NK-92 (cell line): ENCODE data around the gene MYO3B.

ENCODE experiments used
- DNase-seq: peaks from one replicate; lab custom pipeline; 2025; ENCODE audit not compliant: unreplicated experiment; lab: John Stamatoyannopoulos, UW

Gene MYO3B

GRCh38 chr2:170159060-170159459 lies 18.9 kb upstream of the MYO3B start:
- DNase-seq = no peak

GRCh38 chr2:170161516-170162270 lies 16.3 kb upstream of the MYO3B start:
- DNase-seq = no peak

- no peak for DNase-seq
Measured at GRCh38 chr2:170162271-170162632, 15.7 kb upstream of the MYO3B start.

- no peak for DNase-seq
Measured at GRCh38 chr2:170163411-170164065, 14.4 kb upstream of the MYO3B start.

GRCh38 chr2:170165129-170165528 lies 12.8 kb upstream of the MYO3B start:
- DNase-seq = no peak

GRCh38 chr2:170166735-170167134 lies 11.2 kb upstream of the MYO3B start:
- no peak for DNase-seq

DNA sequence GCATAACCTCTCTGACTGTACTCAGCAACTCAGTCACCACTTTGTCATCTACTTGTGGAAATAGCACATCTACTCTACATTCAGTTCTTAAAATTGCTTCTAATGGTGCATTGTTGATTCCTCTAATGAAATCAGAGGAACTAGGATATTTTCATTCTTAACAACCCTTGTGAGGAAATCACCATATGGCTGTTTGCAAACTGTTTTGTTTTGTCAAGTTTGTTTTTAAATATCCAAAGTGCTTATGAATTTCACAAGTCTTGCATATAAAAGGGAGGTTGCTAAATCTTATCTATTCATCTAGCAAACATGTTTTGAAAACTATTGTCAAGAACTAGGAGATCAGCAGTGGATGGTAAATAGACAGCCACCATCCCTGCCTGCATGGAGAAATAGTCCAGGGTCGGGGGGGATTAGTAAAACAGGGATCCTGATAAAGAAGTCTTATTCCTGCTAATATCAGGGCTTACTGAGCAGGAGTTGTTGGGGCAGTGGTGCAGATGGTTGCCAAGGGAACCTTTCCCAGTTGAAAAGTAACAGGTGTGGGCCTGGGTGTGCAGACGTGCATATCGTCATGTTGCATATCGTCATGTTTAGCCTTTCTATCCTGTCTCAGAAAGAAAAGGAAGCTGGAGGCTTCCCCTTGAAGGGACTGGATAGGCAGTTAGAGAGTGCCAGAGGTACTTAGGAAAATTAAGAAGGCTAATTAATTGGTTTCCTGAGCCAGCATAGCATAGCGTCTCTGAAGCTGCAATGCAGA lies 7.5 kb upstream of the MYO3B start:
- no peak for DNase-seq

DNA sequence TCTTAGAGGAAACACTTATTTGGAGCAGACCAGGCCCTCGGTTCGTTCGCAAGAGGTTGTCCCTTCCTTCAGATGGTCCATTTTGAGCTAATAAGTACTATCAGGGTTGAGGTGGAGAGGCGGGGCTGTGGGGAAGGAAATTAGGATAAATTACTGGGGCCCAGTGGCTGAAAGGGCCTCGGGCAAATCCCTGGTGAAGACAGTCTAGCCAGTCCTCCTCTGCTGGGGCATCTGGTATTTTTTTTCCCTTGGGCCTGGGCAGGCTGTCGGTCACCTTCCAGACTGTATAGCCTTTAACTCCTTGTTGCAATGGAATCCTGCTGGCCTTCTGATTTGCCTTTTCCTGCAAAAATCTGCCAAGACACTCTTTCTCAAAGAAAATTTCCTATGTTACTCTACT lies 1.7 kb upstream of the MYO3B start:
- DNase-seq = no peak

GRCh38 chr2:170180031-170180566 lies 2.2 kb downstream of the MYO3B start:
- DNase-seq = no peak

- no peak for DNase-seq
Measured at GRCh38 chr2:170181602-170182001, 3.7 kb downstream of the MYO3B start.

DNA sequence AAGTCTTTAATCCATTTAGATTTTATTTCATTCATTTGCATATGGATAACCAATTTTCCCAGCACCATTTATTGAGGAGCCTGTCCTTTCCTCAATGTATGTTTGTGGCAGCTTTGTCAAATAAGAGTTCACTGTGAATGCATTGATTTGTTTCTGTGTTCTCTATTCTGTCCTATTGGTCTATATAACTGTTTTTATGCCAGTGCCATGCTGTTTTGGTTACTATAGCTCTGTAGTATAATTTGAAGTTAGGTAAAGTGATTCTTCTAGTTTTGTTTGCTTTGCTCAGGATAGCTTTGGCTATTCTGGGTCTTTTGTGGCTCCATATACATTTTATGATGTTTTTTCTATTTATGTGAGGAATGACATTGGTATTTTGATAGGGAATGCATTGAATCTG lies 7.4 kb downstream of the MYO3B start:
- DNase-seq = no peak

DNA sequence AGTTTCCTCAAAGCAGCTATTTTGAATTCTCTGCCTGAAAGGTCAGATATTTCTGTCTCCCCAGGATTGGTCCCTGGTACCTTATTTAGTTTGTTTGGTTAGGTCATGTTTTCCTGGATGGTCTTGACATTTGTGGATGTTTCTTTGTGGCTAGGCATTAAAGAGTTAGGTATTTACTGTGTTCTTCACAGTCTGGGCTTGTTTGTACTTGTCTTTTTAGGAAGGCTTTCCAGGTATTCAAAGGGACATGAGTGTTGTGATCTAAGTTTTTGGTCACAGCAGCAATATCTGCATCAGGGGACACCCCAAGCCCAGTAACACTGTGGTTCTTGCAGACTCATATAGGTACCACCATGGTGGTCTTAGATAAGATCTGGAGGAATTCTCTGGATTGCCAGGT lies 11.8 kb downstream of the MYO3B start:
- DNase-seq = no peak

DNA sequence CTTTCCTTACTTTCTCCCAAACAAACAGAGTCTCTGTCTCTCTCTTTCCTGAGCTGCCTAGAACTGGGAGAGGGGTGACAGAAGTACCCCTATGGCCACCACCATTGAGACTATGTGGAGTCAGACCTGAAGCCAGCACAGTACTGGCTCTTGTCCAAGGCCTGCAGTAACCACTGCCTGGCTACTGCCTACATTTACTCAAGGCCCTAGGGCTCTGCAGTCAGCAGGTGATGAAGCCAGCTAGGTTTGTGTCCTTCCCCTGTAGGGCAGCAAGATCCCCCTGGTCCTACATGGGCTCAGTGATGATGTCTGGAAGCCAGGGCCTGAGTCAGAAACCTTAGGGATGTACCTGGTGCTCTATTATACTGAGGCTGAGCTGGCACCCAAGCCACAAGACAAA lies 12.2 kb downstream of the MYO3B start:
- DNase-seq = no peak

DNA sequence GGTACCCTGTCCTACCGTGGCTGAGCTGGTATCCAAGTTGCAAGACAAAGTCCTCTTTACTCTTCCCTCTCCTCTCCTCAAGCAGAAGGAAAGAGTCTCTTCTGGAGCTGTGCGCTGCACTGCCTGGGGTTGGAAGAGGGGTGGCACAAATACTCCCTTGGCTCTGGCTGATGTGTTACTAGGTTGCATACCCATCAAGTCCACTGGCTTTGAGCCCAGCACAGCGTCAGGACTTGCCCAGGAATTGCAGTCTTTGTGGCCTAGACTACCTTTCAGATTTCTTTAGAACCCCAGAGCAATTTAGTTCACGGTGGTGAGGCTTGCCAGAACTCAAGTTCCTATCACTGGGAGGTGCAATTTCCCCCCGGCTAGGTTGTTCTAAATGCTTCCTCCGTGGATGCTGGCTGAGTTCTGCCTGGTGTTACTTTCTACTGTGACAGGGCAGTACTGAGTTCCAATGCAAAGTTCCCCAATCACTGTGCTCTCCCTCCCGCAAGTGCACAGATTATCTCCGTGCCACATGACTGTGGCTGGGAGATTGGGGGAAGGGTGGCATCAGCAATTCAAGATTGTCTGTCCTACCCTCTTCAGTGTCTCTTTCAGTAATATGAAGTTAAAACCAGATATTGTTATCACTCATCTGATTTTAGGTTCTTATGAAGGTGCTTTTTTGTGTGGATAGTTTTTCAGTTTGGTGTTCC lies 13.4 kb downstream of the MYO3B start:
- DNase-seq = no peak

- DNase-seq = no peak
Measured at GRCh38 chr2:170196963-170197362, 19.0 kb downstream of the MYO3B start.

GRCh38 chr2:170201275-170201674 lies 23.3 kb downstream of the MYO3B start:
- DNase-seq = no peak

- no peak for DNase-seq
Measured at GRCh38 chr2:170201734-170202393, 23.9 kb downstream of the MYO3B start.

DNA sequence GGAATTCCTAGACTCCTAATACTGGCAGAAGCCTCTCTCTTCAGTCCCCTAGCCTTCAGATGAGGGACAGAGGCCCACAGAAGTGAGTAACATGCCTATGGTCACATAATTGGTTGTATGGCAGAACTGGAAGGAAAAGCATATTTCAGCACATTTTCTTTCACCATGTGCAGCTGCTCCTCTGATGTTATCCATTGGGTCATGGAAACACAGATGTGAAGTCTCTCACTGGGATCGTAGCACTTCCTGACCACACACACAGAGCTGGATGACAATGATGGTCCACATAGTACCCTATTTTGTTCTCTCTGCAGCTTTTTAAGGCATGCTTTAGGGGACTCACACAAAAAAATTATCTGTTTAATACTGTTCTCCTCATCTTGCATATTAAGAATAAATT lies 24.5 kb downstream of the MYO3B start:
- no peak for DNase-seq

GRCh38 chr2:170204298-170204951 lies 26.5 kb downstream of the MYO3B start:
- no peak for DNase-seq

- DNase-seq = no peak
Measured at GRCh38 chr2:170206246-170206645, 28.3 kb downstream of the MYO3B start.
